ENCODE data around the gene PIP4K2B. TPM values are rescaled to one million over a fixed set of nuclear protein-coding genes. Genes with fewer than 3 reads are reported as not detected.

The PIP4K2B gene
- total and polyA plus RNA-seq, 9 of the 15 experiments (the other 6 are each of a cell fraction or from before 2014, with no cell fraction given) = 3.7 to 29.9 (median 23.0) TPM

DNA sequence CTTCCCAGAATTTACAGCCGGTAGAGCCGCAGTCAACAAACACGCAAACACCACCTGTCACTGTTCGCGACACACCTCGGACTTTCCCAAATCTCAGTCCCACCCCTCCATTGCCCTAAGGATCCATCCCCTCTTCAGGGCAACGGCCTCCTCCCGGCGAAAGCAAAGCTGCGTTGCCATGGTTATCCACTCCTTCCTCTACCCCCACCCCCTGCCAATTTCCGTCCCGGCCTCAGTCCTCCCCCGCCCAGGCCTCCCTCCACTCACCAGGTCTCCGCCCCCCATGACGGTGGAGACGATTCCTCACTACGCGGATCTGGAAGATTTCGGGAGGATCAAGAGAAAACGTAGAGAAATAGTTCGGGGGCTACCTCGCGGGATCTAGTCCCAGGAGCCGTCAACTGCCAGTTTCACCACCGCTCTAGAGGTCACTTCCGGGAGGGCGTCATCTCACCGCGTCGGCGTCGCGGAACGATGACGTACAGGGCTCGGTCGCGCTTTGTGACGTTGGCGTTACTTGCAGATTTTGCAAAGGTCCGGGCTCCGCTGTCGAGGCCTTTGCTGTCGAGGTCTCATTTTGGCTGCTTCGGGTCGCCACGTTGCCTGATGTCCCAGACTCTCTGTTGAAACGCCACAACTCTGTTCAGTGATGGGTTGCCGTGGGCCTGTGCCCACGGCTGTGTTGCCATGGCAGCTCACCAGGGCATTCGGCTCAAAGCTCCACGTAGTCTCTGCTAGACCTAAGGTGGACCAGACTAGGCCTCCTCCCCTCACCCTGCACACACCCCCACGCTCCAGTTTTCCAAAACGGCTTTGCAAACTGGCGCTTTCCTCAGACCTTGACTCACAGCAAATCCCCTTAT is 25.8 kb upstream of the PIP4K2B start, which contains the start of gene CWC25 (continued):
- TF ChIP-seq, protein P1, sequence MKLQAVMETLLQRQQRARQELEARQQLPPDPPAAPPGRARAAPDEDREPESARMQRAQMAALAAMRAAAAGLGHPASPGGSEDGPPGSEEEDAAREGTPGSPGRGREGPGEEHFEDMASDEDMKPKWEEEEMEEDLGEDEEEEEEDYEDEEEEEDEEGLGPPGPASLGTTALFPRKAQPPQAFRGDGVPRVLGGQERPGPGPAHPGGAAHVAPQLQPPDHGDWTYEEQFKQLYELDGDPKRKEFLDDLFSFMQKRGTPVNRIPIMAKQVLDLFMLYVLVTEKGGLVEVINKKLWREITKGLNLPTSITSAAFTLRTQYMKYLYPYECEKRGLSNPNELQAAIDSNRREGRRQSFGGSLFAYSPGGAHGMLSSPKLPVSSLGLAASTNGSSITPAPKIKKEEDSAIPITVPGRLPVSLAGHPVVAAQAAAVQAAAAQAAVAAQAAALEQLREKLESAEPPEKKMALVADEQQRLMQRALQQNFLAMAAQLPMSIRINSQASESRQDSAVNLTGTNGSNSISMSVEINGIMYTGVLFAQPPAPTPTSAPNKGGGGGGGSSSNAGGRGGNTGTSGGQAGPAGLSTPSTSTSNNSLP (IDR thresholded peaks at IDR 0.05; ENCODE audit: borderline replicate concordance, low read depth, low read length) = no peak
- TF ChIP-seq, protein P2, sequence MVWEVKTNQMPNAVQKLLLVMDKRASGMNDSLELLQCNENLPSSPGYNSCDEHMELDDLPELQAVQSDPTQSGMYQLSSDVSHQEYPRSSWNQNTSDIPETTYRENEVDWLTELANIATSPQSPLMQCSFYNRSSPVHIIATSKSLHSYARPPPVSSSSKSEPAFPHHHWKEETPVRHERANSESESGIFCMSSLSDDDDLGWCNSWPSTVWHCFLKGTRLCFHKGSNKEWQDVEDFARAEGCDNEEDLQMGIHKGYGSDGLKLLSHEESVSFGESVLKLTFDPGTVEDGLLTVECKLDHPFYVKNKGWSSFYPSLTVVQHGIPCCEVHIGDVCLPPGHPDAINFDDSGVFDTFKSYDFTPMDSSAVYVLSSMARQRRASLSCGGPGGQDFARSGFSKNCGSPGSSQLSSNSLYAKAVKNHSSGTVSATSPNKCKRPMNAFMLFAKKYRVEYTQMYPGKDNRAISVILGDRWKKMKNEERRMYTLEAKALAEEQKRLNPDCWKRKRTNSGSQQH (CRISPR knock-in tag; IDR thresholded peaks at IDR 0.05) = no peak
- TF ChIP-seq, protein P3, sequence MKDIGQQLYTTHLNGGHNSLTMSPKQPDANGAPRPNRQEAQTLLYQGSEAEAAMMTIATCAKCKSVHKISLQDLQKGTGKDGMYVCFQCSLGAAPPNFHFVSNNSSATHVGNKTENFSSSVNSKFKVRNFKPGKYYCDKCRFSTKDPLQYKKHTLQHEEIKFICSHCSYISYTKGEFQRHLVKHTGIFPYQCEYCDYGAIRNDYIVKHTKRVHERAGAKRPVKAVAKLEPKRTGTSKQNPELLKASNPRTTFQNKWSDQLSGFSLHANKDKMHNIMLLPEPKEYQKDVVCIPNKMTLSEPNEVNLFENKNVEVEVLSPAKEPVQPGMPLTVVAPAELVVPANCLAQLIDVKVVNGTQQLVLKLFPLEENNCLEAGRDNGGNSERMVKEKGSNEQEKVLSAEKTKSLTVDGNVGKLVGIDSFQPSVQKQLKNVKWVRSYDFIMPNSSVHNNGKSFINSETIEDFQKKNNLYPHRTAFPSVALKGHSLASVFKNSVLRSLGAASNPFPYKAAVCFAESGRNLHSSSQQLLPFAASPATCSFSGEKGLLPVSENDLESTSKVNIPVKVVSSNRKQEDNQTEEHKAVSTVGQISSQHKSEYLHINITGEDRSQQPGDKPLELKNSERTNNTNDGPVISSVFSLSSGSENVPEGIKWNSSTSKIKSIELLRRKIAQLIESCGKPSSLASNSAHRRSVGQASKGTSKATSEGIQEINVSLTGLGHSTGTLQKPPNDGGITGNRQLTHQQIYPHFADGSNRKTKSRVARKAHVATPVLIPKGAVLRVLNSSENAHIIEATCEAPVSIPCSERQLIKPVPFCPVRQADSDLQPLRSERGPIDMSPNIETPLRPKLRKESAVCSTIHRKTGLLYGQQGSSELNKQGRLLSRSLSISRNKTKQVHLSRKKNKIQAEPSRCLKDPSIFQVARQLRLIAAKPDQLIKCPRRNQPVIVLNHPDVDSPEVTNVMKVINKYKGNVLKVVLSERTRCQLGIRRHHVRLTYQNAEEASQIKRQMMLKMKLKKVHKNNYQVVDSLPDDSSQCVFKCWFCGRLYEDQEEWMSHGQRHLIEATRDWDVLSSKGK (CRISPR knock-in tag; IDR thresholded peaks at IDR 0.05) = no peak
- TF ChIP-seq, protein P4, sequence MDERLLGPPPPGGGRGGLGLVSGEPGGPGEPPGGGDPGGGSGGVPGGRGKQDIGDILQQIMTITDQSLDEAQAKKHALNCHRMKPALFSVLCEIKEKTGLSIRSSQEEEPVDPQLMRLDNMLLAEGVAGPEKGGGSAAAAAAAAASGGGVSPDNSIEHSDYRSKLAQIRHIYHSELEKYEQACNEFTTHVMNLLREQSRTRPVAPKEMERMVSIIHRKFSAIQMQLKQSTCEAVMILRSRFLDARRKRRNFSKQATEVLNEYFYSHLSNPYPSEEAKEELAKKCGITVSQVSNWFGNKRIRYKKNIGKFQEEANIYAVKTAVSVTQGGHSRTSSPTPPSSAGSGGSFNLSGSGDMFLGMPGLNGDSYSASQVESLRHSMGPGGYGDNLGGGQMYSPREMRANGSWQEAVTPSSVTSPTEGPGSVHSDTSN (CRISPR knock-in tag; IDR thresholded peaks at IDR 0.05; ENCODE audit: low read depth) = no peak
- TF ChIP-seq, protein P4 (tag; conservative IDR thresholded peaks at IDR 0.05; ENCODE audit: low read depth) = 0 out of 2 replicates have a peak, but pooled peaks have one; percentile 6
- TF ChIP-seq SOX6 (IDR thresholded peaks at IDR 0.05) = peak; percentile 41; the same call in 1 of the 2 replicates
- TF ChIP-seq MYNN (IDR thresholded peaks at IDR 0.05) = no peak
- no peak for TF ChIP-seq MYNN (CRISPR knock-in tag; IDR thresholded peaks at IDR 0.05)
- no peak for TF ChIP-seq ZNF121 (CRISPR knock-in tag; conservative IDR thresholded peaks at IDR 0.05)
- TF ChIP-seq, protein P5, sequence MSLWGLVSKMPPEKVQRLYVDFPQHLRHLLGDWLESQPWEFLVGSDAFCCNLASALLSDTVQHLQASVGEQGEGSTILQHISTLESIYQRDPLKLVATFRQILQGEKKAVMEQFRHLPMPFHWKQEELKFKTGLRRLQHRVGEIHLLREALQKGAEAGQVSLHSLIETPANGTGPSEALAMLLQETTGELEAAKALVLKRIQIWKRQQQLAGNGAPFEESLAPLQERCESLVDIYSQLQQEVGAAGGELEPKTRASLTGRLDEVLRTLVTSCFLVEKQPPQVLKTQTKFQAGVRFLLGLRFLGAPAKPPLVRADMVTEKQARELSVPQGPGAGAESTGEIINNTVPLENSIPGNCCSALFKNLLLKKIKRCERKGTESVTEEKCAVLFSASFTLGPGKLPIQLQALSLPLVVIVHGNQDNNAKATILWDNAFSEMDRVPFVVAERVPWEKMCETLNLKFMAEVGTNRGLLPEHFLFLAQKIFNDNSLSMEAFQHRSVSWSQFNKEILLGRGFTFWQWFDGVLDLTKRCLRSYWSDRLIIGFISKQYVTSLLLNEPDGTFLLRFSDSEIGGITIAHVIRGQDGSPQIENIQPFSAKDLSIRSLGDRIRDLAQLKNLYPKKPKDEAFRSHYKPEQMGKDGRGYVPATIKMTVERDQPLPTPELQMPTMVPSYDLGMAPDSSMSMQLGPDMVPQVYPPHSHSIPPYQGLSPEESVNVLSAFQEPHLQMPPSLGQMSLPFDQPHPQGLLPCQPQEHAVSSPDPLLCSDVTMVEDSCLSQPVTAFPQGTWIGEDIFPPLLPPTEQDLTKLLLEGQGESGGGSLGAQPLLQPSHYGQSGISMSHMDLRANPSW (CRISPR knock-in tag; IDR thresholded peaks at IDR 0.05) = 0 out of 2 replicates have a peak, but pooled peaks have one; percentile 79
- no peak for TF ChIP-seq JUNB (CRISPR knock-in tag; conservative IDR thresholded peaks at IDR 0.05)
- peak; percentile 91 for TF ChIP-seq EP300 (IDR thresholded peaks at IDR 0.05; ENCODE audit: low read length)
- TF ChIP-seq MCM7 (IDR thresholded peaks at IDR 0.05) = no peak
